Liver (tissue), 3 donors: Measurements from ENCODE around the gene FABP1.

Experiments used
- CTCF ChIP-seq: fragments of 150-350 bp; IDR thresholded peaks from 2 replicates; pipeline ENCODE4 v1.5.1; 2017; ENCODE audit warnings: improper control_type of control experiment, low read depth, low read length; ENCODE audit not compliant: missing input control
- GABPA ChIP-seq, 2 donors: IDR thresholded peaks in 1 of 2; conservative IDR thresholded peaks in 1 of 2; 2 replicates each; pipeline ENCODE4 v1.6.1; 2016; ENCODE audit warnings: antibody characterized with exemption in 2 of 2, mild to moderate bottlenecking in 1 of 2, moderate library complexity in 1 of 2
- JUND ChIP-seq, 2 donors: IDR thresholded peaks; 2 replicates each; pipeline ENCODE4 v1.6.1; 2016; ENCODE audit warnings: antibody characterized with exemption in 2 of 2
- RAD21 ChIP-seq, 2 donors: IDR thresholded peaks; 2 replicates each; pipeline ENCODE4 v1.6.1; 2016; ENCODE audit warnings: antibody characterized with exemption in 2 of 2, mild to moderate bottlenecking in 2 of 2
- TAF1 ChIP-seq: conservative IDR thresholded peaks from 2 replicates; pipeline ENCODE4 v1.6.1; 2016; ENCODE audit warnings: antibody characterized with exemption, mild to moderate bottlenecking
- TF ChIP-seq, protein P1 (sequence below): IDR thresholded peaks from 2 replicates; pipeline ENCODE4 v1.6.1; 2016; ENCODE audit warnings: antibody characterized with exemption
- TF ChIP-seq, protein P2 (sequence below): IDR thresholded peaks from 2 replicates; pipeline ENCODE4 v1.6.1; 2016; ENCODE audit warnings: antibody characterized with exemption
- donor health status: healthy.
- donor health status: healthy.

GRCh38 chr2:88160517-88160916, 32.7 kb upstream of the FABP1 start:
- TF ChIP-seq CTCF (no peak), JUND (IDR thresholded peaks at IDR 0.05) (no peak), TAF1 (no peak), RAD21 (IDR thresholded peaks at IDR 0.05) (no peak), GABPA (IDR thresholded peaks at IDR 0.05 in 1 of 2, conservative IDR thresholded peaks at IDR 0.05 in 1 of 2) (no peak)
- TF ChIP-seq, protein P1, sequence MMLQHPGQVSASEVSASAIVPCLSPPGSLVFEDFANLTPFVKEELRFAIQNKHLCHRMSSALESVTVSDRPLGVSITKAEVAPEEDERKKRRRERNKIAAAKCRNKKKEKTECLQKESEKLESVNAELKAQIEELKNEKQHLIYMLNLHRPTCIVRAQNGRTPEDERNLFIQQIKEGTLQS, result no peak
- TF ChIP-seq, protein P2, sequence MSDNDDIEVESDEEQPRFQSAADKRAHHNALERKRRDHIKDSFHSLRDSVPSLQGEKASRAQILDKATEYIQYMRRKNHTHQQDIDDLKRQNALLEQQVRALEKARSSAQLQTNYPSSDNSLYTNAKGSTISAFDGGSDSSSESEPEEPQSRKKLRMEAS, result no peak
